GM23248 (cell line): ENCODE data around the gene FAM120A.

Experiments
- EZH2 ChIP-seq: fragments of 200-600 bp; sonication (generic); IDR thresholded peaks from 2 replicates; pipeline ENCODE4 v1.6.1; 2018; ENCODE audit warnings: antibody characterized with exemption, mild to moderate bottlenecking; ENCODE audit not compliant: insufficient read depth, poor library complexity, severe bottlenecking
- EZH2phosphoT487 ChIP-seq: fragments of 200-600 bp; sonication (generic); IDR thresholded peaks from 2 replicates; pipeline ENCODE4 v1.6.1; 2018; ENCODE audit warnings: antibody characterized with exemption, moderate library complexity, mild to moderate bottlenecking, low read depth; ENCODE audit not compliant: insufficient read depth

DNA sequence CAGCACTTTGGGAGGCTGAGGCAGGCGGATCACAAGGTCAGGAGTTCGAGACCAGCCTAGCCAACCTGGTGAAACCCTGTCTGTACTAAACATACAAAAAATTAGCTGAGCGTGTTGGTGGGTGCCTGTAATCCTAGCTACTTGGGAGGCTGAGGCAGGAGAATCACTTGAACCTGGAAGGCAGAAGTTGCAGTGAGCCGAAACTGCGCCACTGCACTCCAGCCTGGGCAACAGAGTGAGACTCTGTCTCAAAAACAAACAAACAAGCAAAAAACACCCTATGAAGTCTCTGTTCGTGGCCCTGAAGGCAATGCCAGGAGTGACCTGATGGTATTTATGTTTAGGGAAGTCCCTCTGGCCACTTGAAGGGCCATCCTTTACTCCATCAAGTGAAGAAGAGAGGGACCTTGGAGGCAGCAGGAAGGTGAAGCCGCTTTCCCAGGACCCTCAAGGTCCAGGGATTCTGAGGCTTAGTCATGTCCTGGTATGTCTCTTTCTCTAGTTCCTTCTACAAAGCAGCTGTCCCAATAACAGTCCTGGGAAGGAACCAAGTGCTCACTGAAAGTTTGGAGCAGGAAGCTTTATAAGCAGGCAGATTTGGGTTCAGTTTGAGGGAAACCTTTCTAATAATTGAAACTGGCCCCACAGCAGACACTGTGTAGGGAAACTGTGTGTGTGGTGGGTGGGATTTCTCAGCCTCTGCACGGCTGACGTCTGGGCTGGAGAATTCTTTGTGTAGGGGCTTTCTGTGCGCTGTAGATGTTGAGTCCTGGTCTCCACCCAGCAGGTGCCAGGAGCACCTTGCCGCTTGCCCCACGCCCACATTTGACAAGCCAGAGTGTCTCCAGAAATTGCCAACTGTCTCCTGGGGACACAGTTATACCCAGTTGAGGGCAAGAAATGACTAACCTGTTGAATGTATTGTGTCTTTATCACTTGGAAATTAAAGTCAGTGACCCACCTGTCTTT is 137.4 kb downstream of the FAM120A start:
- no peak for TF ChIP-seq EZH2phosphoT487
- no peak for TF ChIP-seq EZH2
